H1 (cell line): ENCODE results near the gene GALE. TPM values are rescaled to one million over a fixed set of nuclear protein-coding genes. Genes with fewer than 3 reads are reported as not detected.

Experiments
- BCL11A ChIP-seq, 2 experiments: IDR thresholded peaks; one replicate each; pipeline ENCODE4 v1.6.1; 2011; ENCODE audit warnings: low read depth in 2 of 2, low read length in 2 of 2, mild to moderate bottlenecking in 2 of 2
- EP300 ChIP-seq, 2 experiments: IDR thresholded peaks; 1 replicate in 1 of 2; 2 replicates in 1 of 2; pipeline ENCODE4 v1.6.1; 2011 to 2012; ENCODE audit warnings: low read depth in 2 of 2, low read length in 2 of 2, mild to moderate bottlenecking in 2 of 2, borderline replicate concordance in 1 of 2, inconsistent platforms in 1 of 2, moderate library complexity in 1 of 2
- NANOG ChIP-seq: IDR thresholded peaks from 2 replicates; pipeline ENCODE4 v1.6.1; 2011; ENCODE audit warnings: low read length, low read depth, mild to moderate bottlenecking, inconsistent platforms; ENCODE audit not compliant: insufficient read depth, poor library complexity, severe bottlenecking
- polyA plus RNA-seq, 7 experiments: library from polyadenylated mRNA; depleted of rRNA in 3 of 7; stranded (reverse) in 5 of 7; unstranded in 2 of 7; fragments of >200 nt in 5 of 7; fragments of 200-250 nt in 2 of 7; gene quantifications; 1 replicate in 5 of 7; 2 replicates in 1 of 7; 4 replicates in 1 of 7; pipeline versions ENCODE4 v1.2.1 to v1.2.3, GENCODE V29; 2011 to 2013; ENCODE audit warnings: missing spikeins in 2 of 7, mixed read lengths in 2 of 7
- total RNA-seq: library from RNA; stranded (reverse); fragmentation: NEBNext Ultra II Directional; extraction: Animal tissue kit (Norgen Biotek cat#: 25700); gene quantifications from 2 replicates; pipeline ENCODE4 v1.2.1, GENCODE V29; 2021

Gene GALE
- total and polyA plus RNA-seq, 2 of the 8 experiments (the other 6 are each of a cell fraction or from before 2014, with no cell fraction given) = 26.0 to 33.9 TPM

GRCh38 chr1:23825076-23825761 is 24.7 kb upstream of the GALE start, which contains the start of gene HMGCL (continued):
- TF ChIP-seq NANOG = no peak
- no peak for TF ChIP-seq EP300 (IDR thresholded peaks at IDR 0.05; ENCODE audit: borderline replicate concordance in 1 of 2, low read depth in 2 of 2, low read length in 2 of 2)
- TF ChIP-seq BCL11A (IDR thresholded peaks at IDR 0.05; ENCODE audit: low read depth in 2 of 2, low read length in 2 of 2) = no peak
- TF ChIP-seq, all 59 proteins: peak for 19
